ENCODE data around the gene ZNF605.
"Not testable (repeated sequence)": the region's sequence is repeated elsewhere in the genome, so short reads cannot be mapped to it uniquely, and the experiment has no call there.

The ZNF605 gene

DNA sequence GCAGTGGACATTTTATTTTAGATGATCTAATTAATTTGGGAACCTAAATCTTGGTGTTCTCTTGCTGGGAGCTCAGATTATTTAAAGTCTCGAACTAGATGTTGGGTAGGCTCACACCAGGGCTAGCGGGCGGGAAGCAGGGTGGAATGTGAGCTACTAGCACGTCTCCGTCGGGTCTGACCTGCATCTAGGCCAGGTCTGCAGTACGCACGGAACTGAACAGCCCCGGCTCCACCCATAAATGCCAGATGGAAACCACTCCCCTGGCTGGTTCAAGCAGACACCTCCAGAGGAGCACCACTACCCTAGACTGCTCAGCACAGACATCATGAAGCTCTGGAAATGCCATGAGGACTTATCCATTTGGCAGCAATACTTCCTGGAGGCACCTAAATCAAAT, 10.3 kb downstream of the ZNF605 start:
- H3K4me3 ChIP-seq (ENCODE audit: low read depth, low read length): no peak overlapping the region
- TF ChIP-seq, protein P1, sequence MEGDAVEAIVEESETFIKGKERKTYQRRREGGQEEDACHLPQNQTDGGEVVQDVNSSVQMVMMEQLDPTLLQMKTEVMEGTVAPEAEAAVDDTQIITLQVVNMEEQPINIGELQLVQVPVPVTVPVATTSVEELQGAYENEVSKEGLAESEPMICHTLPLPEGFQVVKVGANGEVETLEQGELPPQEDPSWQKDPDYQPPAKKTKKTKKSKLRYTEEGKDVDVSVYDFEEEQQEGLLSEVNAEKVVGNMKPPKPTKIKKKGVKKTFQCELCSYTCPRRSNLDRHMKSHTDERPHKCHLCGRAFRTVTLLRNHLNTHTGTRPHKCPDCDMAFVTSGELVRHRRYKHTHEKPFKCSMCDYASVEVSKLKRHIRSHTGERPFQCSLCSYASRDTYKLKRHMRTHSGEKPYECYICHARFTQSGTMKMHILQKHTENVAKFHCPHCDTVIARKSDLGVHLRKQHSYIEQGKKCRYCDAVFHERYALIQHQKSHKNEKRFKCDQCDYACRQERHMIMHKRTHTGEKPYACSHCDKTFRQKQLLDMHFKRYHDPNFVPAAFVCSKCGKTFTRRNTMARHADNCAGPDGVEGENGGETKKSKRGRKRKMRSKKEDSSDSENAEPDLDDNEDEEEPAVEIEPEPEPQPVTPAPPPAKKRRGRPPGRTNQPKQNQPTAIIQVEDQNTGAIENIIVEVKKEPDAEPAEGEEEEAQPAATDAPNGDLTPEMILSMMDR (IDR thresholded peaks at IDR 0.05; ENCODE audit: low read depth, low read length): no peak

- H3K4me3 ChIP-seq (ENCODE audit: low read depth, low read length): no peak overlapping the region
- TF ChIP-seq, protein P1 (IDR thresholded peaks at IDR 0.05; ENCODE audit: low read depth, low read length): no peak
Observed at GRCh38 chr12:132942611-132943010, 13.5 kb downstream of the ZNF605 start.

DNA sequence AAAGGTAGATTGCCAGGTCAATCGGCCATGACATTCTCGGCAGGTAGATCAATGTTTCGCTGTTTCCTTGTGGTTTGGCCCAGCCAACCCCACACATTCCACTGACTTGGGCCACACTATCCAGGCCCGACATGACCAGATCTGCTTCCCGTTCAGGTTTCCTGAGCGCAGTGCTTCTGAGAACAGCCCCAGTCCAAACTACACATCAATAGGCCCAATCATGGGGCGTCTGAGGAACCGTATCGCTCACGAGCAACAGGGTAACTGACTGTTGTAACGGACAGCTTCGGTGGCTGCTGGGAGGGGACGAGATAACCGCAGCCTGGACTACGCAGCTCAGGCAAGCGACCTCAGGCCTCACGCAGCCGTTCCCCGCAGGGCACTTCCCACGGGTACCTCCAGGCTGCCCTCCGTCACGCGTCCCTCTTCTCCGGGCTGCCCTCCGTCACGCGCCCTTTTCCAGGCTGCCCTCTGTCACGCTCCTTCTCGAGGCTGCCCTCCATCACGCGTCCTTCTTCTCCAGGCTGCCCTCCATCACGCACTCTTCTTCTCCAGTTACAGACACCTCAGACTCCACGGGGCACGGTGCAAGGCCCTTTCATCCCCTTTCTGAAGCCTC, 14.7 kb downstream of the ZNF605 start:
- TF ChIP-seq, protein P1 (IDR thresholded peaks at IDR 0.05; ENCODE audit: low read depth, low read length): no peak
- H3K4me3 ChIP-seq (ENCODE audit: low read depth, low read length): no peak overlapping the region

DNA sequence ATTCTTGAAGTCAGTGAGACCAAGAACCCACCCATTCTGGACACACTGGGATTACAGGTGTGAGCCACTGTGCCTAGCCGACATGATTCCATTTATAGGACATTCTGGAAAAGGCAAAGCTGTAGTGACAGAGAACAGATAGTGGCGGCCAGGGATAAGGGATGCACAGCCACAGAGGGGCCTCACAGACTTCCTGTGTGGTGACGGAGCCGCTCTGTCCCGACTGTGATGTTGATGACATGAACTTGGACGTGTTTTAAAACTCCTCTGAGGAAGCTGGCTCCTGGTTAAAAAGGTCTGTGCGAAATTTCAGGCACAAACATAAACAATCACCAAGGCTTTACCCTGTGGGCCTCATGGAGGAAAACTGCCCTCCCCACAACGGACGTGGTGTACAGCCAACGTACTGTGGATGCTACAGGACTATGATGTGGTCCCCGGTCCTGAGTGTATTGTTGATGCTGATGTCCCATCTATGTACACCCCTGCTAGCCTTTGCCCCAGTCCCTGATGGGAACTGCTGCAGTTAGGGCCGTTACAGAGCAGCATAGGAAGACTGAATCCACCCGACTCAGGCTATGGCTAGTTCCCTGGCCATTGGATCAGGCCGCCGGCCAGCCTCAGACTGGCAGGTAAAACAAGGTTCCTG, 15.9 kb downstream of the ZNF605 start:
- TF ChIP-seq, protein P1 (IDR thresholded peaks at IDR 0.05; ENCODE audit: low read depth, low read length): no peak
- no peak overlapping the region for H3K4me3 ChIP-seq (ENCODE audit: low read depth, low read length)

DNA sequence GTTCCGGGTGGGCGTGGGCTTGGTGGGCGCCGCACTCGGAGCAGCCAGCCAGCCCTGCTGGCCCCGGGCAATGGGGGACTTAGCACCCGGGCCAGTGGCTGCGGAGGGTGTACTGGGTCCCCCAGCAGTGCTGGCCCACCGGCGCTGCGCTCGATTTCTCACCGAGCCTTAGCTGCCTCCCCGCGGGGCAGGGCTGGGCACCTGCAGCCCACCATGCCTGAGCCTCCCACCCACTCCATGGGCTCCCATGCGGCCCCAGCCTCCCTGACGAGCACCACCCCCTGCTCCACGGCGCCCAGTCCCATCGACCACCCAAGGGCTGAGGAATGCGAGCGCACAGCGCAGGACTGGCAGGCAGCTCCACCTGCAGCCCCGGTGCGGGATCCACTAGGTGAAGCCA, 17.3 kb downstream of the ZNF605 start:
- not testable (repeated sequence) for H3K4me3 ChIP-seq (ENCODE audit: low read depth, low read length)

DNA sequence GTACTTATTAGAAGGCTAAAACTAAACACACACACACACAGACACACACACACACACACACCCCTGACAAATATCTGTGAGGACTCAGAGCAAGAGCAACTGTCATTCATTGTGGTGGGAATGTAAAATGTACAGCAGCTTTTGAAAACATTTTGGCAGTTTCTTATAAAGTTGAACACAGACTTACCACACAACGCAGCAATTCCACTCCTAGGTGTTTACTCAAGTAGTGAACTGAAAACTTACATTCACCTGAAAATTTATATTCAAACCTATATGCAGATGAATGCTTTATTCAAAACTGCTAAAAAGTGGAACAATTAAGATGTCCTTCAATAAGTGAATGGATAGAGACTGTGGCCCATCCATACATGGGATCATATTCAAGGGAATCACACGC, 18.6 kb downstream of the ZNF605 start:
- TF ChIP-seq, protein P1 (IDR thresholded peaks at IDR 0.05; ENCODE audit: low read depth, low read length): no peak
- no peak overlapping the region for H3K4me3 ChIP-seq (ENCODE audit: low read depth, low read length)

DNA sequence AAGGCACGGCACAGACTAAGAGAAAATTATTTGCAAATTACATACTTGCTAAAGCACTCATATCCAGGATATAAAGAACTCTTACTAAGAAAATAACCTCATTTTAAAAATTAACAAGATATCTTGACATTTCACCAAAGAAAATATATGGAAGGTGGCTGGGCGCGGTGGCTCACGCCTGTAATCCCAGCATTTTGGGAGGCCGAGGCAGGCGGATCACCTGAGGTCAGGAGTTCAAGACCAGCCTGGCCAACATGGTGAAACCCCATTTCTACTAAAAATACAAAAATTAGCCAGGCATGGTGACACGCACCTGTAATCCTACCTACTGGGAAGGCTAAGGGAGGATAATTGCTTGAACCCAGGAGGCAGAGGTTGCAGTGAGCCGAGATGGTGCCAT, 19.2 kb downstream of the ZNF605 start:
- not testable (repeated sequence) for H3K4me3 ChIP-seq (ENCODE audit: low read depth, low read length)

DNA sequence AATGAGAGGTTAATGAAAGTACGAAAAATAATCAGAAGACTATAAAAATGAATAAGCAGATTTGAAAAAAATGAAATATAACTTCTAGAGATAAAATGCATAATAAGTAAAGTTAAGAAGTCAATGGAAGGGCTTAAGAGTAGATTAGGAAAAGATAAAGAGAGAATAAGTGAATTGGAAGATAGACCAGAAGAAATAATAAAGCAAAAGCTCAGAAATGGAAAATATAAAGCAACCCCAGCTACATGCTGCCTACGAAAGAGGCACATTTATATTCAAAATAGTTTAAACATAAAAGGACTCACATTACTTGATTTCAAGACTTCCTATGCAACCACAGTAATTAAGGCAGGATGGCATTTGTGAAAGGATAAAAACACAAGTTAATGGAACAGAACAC, 19.9 kb downstream of the ZNF605 start:
- TF ChIP-seq, protein P1 (IDR thresholded peaks at IDR 0.05; ENCODE audit: low read depth, low read length): no peak
- no peak overlapping the region for H3K4me3 ChIP-seq (ENCODE audit: low read depth, low read length)
